HEK293 (cell line): ENCODE measurements around the gene TMEM42.

Source experiments
- GLI4 ChIP-seq: fragments of 450-650 bp; formaldehyde crosslinking; IDR thresholded peaks from 2 replicates; pipeline ENCODE4 v1.5.1; 2016; ENCODE audit warnings: missing biosample characterization, missing genetic modification characterization
- ZNF391 ChIP-seq: fragments of 450-650 bp; formaldehyde crosslinking; IDR thresholded peaks from 2 replicates; pipeline ENCODE4 v1.5.1; 2016; ENCODE audit warnings: low read depth, missing biosample characterization, missing genetic modification characterization, borderline replicate concordance
- ZNF660 ChIP-seq: fragments of 450-650 bp; IDR thresholded peaks from 2 replicates; pipeline ENCODE4 v1.5.1; 2018; ENCODE audit warnings: missing biosample characterization, mild to moderate bottlenecking, missing genetic modification characterization
- ZNF776 ChIP-seq: fragments of 450-650 bp; formaldehyde crosslinking; IDR thresholded peaks from 2 replicates; pipeline ENCODE4 v1.5.0; 2017; ENCODE audit warnings: missing biosample characterization, missing genetic modification characterization, borderline replicate concordance
- TF ChIP-seq, protein P1 (sequence below): fragments of 450-650 bp; formaldehyde crosslinking; IDR thresholded peaks from 2 replicates; pipeline ENCODE4 v1.5.1; 2016; ENCODE audit warnings: missing biosample characterization, missing genetic modification characterization

DNA sequence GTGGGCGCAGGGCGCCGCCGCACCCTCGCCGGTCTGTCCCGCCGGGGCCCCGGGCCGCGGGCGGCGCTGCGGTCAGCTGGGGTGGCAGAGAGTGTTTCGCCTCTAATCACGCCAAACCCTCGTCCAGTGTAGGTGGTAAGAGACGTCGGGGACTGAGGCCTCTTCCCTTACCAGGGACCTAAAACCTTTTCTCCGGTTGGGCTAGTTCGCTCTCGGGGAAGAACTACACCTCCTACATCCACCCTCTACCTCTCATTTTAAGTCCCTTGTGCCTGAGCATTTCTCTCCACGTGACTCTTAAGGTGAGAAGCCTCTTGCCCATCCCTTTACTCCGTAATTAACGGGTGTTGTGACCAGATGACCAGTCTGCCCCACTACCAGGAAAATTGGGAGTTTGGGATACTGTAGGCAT is 520 bp downstream of the TMEM42 start:
- TF ChIP-seq ZNF776 (tag by site-specific recombination) = no peak
- TF ChIP-seq ZNF391 (tag by site-specific recombination) = no peak
- no peak for TF ChIP-seq GLI4 (tag by site-specific recombination)
- TF ChIP-seq, protein P1, sequence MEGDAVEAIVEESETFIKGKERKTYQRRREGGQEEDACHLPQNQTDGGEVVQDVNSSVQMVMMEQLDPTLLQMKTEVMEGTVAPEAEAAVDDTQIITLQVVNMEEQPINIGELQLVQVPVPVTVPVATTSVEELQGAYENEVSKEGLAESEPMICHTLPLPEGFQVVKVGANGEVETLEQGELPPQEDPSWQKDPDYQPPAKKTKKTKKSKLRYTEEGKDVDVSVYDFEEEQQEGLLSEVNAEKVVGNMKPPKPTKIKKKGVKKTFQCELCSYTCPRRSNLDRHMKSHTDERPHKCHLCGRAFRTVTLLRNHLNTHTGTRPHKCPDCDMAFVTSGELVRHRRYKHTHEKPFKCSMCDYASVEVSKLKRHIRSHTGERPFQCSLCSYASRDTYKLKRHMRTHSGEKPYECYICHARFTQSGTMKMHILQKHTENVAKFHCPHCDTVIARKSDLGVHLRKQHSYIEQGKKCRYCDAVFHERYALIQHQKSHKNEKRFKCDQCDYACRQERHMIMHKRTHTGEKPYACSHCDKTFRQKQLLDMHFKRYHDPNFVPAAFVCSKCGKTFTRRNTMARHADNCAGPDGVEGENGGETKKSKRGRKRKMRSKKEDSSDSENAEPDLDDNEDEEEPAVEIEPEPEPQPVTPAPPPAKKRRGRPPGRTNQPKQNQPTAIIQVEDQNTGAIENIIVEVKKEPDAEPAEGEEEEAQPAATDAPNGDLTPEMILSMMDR = no peak
- TF ChIP-seq ZNF660 (tag by site-specific recombination) = no peak
